H1 (cell line): Measurements from ENCODE around the gene PDK1. TPM values are rescaled to one million over a fixed set of nuclear protein-coding genes. Genes with fewer than 3 reads are reported as not detected.

Experiments used
- CTCF ChIA-PET: fragments of 300-600 bp; sonication (Branson Sonifier 250); formaldehyde crosslinking; loops from one replicate; lab custom pipeline; 2021; ENCODE audit not compliant: partially characterized antibody; lab: Charles Lee
- POLR2A ChIA-PET: fragments of 300-600 bp; sonication (Branson Sonifier 250); formaldehyde crosslinking; loops from one replicate; lab custom pipeline; 2021; ENCODE audit warnings: inconsistent platforms; ENCODE audit not compliant: partially characterized antibody; lab: Charles Lee
- DNase-seq, 2 experiments: peaks; one replicate each; pipeline versions ENCODE4 v3.0.0 to v3.0.0-alpha.2; 2010 to 2022; ENCODE audit warnings: low spot score in 2 of 2, low read depth in 1 of 2, mixed read lengths in 1 of 2
- FAIRE-seq: peaks from 2 replicates; lab custom pipeline; 2011; peaks lifted over from hg19 to GRCh38; lab: Jason Lieb, UNC
- H2AFZ ChIP-seq: 2 replicates; pipeline ENCODE4 v1.8.1; 2012; ENCODE audit warnings: low read length, inconsistent platforms
- H2AK5ac ChIP-seq: 2 replicates; pipeline ENCODE4 v1.6.1; 2013; ENCODE audit warnings: low read depth, low read length
- H2BK120ac ChIP-seq: replicated peaks from 2 replicates; pipeline ENCODE3; 2013; ENCODE audit warnings: low read depth, low read length, inconsistent platforms
- H2BK12ac ChIP-seq: 2 replicates; pipeline ENCODE4 v1.6.1; 2013; ENCODE audit warnings: low read depth, low read length
- H2BK15ac ChIP-seq: 2 replicates; pipeline ENCODE4 v1.6.1; 2013; ENCODE audit warnings: low read length
- H2BK20ac ChIP-seq: 2 replicates; pipeline ENCODE4 v1.6.1; 2013; ENCODE audit warnings: low read length
- H2BK5ac ChIP-seq: 2 replicates; pipeline ENCODE4 v1.6.1; 2013; ENCODE audit warnings: low read depth, low read length
- H3K14ac ChIP-seq: 2 replicates; pipeline ENCODE4 v1.6.1; 2013; ENCODE audit warnings: inconsistent platforms; ENCODE audit not compliant: insufficient read length
- H3K18ac ChIP-seq: 2 replicates; pipeline ENCODE4 v1.6.1; 2013; ENCODE audit warnings: low read length; ENCODE audit errors: extremely low read depth
- H3K23ac ChIP-seq: 2 replicates; pipeline ENCODE4 v1.6.1; 2013; ENCODE audit warnings: inconsistent platforms; ENCODE audit not compliant: insufficient read length
- H3K23me2 ChIP-seq: 2 replicates; pipeline ENCODE4 v1.6.1; 2013; ENCODE audit warnings: low read depth, low read length
- H3K27ac ChIP-seq: 2 replicates; pipeline ENCODE4 v1.6.1; 2011; ENCODE audit warnings: low read depth, low read length, inconsistent platforms
- H3K27me3 ChIP-seq, 4 experiments: replicated peaks in 1 of 4; 1 replicate in 1 of 4; 2 replicates in 3 of 4; pipeline versions ENCODE4 v1.6.1 to v1.8.1; 2011 to 2013; ENCODE audit warnings: low read length in 3 of 4, mild to moderate bottlenecking in 3 of 4, inconsistent platforms in 2 of 4, mixed read lengths in 2 of 4, moderate library complexity in 1 of 4; ENCODE audit not compliant: control insufficient read depth in 3 of 4, insufficient read depth in 3 of 4; ENCODE audit errors: extremely low read depth in 1 of 4
- H3K36me3 ChIP-seq, 4 experiments: 2 replicates each; pipeline versions ENCODE4 v1.6.1 to v1.8.1; 2011 to 2013; ENCODE audit warnings: mild to moderate bottlenecking in 4 of 4, low read length in 3 of 4, moderate library complexity in 2 of 4, control low read depth in 1 of 4, inconsistent platforms in 1 of 4; ENCODE audit not compliant: insufficient read depth in 4 of 4, control insufficient read depth in 2 of 4
- H3K4ac ChIP-seq: replicated peaks from 2 replicates; pipeline ENCODE3; 2013; ENCODE audit warnings: low read length, low read depth, mixed read lengths, inconsistent platforms; ENCODE audit not compliant: insufficient read length
- H3K4me1 ChIP-seq, 4 experiments: replicated peaks in 1 of 4; 1 replicate in 1 of 4; 2 replicates in 3 of 4; pipeline versions ENCODE4 v1.6.1 to v1.8.1; 2011 to 2013; ENCODE audit warnings: low read length in 3 of 4, inconsistent platforms in 2 of 4, mixed read lengths in 1 of 4; ENCODE audit not compliant: insufficient read depth in 4 of 4, control insufficient read depth in 3 of 4
- H3K4me2 ChIP-seq, 2 experiments: 2 replicates each; pipeline versions ENCODE4 v1.6.1 to v1.8.1; 2011 to 2013; ENCODE audit warnings: low read depth in 2 of 2, low read length in 2 of 2, control low read depth in 1 of 2, inconsistent platforms in 1 of 2, mild to moderate bottlenecking in 1 of 2; ENCODE audit not compliant: insufficient read depth in 1 of 2
- H3K4me3 ChIP-seq, 4 experiments: fragments of 200-600, 300-600 bp in 1 of 4; sonication (generic), shearing (Covaris generic), sonication (Bioruptor Twin) in 1 of 4; 2 replicates each; pipeline versions ENCODE4 v1.5.1 to v1.8.1; 2011 to 2016; ENCODE audit warnings: low read length in 4 of 4, low read depth in 3 of 4, control low read depth in 2 of 4, inconsistent platforms in 2 of 4, mild to moderate bottlenecking in 2 of 4, mixed read lengths in 1 of 4, moderate library complexity in 1 of 4; ENCODE audit not compliant: insufficient read depth in 2 of 4; ENCODE audit errors: extremely low read depth in 1 of 4
- H3K56ac ChIP-seq: replicated peaks from 2 replicates; pipeline ENCODE3; 2013; ENCODE audit warnings: low read depth, mild to moderate bottlenecking, mixed read lengths, low read length, inconsistent platforms; ENCODE audit not compliant: insufficient read length
- H3K79me1 ChIP-seq: 2 replicates; pipeline ENCODE4 v1.6.1; 2013; ENCODE audit warnings: low read depth, low read length, control low read depth
- H3K79me2 ChIP-seq, 2 experiments: 2 replicates each; pipeline versions ENCODE4 v1.6.1 to v1.8.1; 2012 to 2013; ENCODE audit warnings: low read length in 2 of 2, mild to moderate bottlenecking in 2 of 2, inconsistent platforms in 1 of 2; ENCODE audit not compliant: insufficient read depth in 2 of 2, control insufficient read depth in 1 of 2
- H3K9ac ChIP-seq, 4 experiments: replicated peaks in 1 of 4; 1 replicate in 1 of 4; 2 replicates in 3 of 4; pipeline versions ENCODE4 v1.6.1 to v1.8.1; 2011 to 2013; ENCODE audit warnings: low read depth in 3 of 4, low read length in 3 of 4, control low read depth in 2 of 4, mild to moderate bottlenecking in 2 of 4, moderate library complexity in 2 of 4, inconsistent platforms in 1 of 4; ENCODE audit errors: extremely low read depth in 1 of 4
- H3K9me3 ChIP-seq, 2 experiments: 2 replicates each; pipeline versions ENCODE4 v1.6.1 to v1.8.1; 2012 to 2013; ENCODE audit warnings: mild to moderate bottlenecking in 2 of 2, moderate library complexity in 2 of 2, control low read depth in 1 of 2, inconsistent platforms in 1 of 2, low read depth in 1 of 2, low read length in 1 of 2, mixed read lengths in 1 of 2; ENCODE audit not compliant: insufficient read depth in 2 of 2
- H4K20me1 ChIP-seq, 2 experiments: replicated peaks in 1 of 2; 2 replicates each; pipeline versions ENCODE3 to v1.8.1; 2011 to 2013; ENCODE audit warnings: inconsistent platforms in 2 of 2, low read length in 2 of 2, mild to moderate bottlenecking in 1 of 2; ENCODE audit not compliant: insufficient read depth in 2 of 2, control insufficient read depth in 1 of 2
- H4K5ac ChIP-seq: 2 replicates; pipeline ENCODE4 v1.6.1; 2013; ENCODE audit warnings: low read length, low read depth, mixed read lengths, inconsistent platforms; ENCODE audit not compliant: insufficient read length
- H4K8ac ChIP-seq: 2 replicates; pipeline ENCODE4 v1.8.0; 2013; ENCODE audit warnings: mild to moderate bottlenecking, moderate library complexity, low read length, inconsistent platforms; ENCODE audit not compliant: insufficient read depth; ENCODE audit errors: extremely low read depth
- H4K91ac ChIP-seq: replicated peaks from 2 replicates; pipeline ENCODE3; 2013; ENCODE audit warnings: low read length, mixed read lengths, inconsistent platforms; ENCODE audit not compliant: insufficient read length
- BACH1 ChIP-seq: IDR thresholded peaks from 2 replicates; pipeline ENCODE4 v1.6.1; 2012; ENCODE audit warnings: low read length, improper control_type of control experiment
- CHD1 ChIP-seq: IDR thresholded peaks from 2 replicates; pipeline ENCODE4 v1.6.1; 2012; ENCODE audit warnings: low read depth, low read length, improper control_type of control experiment
- PHF8 ChIP-seq: fragments of 200-600 bp; sonication (generic); conservative IDR thresholded peaks from 2 replicates; pipeline ENCODE4 v1.7.1; 2012; ENCODE audit warnings: low read depth, mild to moderate bottlenecking, inconsistent platforms, low read length, moderate library complexity
- SP1 ChIP-seq: IDR thresholded peaks from 2 replicates; pipeline ENCODE4 v1.6.1; 2011; ENCODE audit warnings: low read depth, low read length
- WGBS, 2 experiments: shearing (Covaris generic) in 1 of 2; methylation state at CpG; one replicate each; pipeline versions ENCODE4 v1.1.6 to v1.1.7; 2013 to 2015; ENCODE audit warnings: low lambda C conversion rate in 2 of 2, mixed read lengths in 2 of 2, inconsistent platforms in 1 of 2, low coverage in 1 of 2, missing lambda C conversion rate in 1 of 2; ENCODE audit not compliant: insufficient replicate concordance in 2 of 2, insufficient coverage in 1 of 2, insufficient read length in 1 of 2; ENCODE audit errors: extremely low coverage in 1 of 2, missing lambda C conversion rate in 1 of 2; 5-methylcytosine and 5-hydroxymethylcytosine counted together
- polyA plus RNA-seq, 7 experiments: library from polyadenylated mRNA; depleted of rRNA in 3 of 7; stranded (reverse) in 5 of 7; unstranded in 2 of 7; fragments of >200 nt in 5 of 7; fragments of 200-250 nt in 2 of 7; gene quantifications; 1 replicate in 5 of 7; 2 replicates in 1 of 7; 4 replicates in 1 of 7; pipeline versions ENCODE4 v1.2.1 to v1.2.3, GENCODE V29; 2011 to 2013; ENCODE audit warnings: missing spikeins in 2 of 7, mixed read lengths in 2 of 7
- total RNA-seq: library from RNA; stranded (reverse); fragmentation: NEBNext Ultra II Directional; extraction: Animal tissue kit (Norgen Biotek cat#: 25700); gene quantifications from 2 replicates; pipeline ENCODE4 v1.2.1, GENCODE V29; 2021
- TF ChIP-seq, protein P1 (sequence below): IDR thresholded peaks from 2 replicates; pipeline ENCODE4 v1.6.1; 2011; ENCODE audit warnings: low read length, improper control_type of control experiment

The PDK1 gene
- total and polyA plus RNA-seq, 2 of the 8 experiments (the other 6 are each of a cell fraction or from before 2014, with no cell fraction given) = 18.2 to 21.9 TPM

DNA sequence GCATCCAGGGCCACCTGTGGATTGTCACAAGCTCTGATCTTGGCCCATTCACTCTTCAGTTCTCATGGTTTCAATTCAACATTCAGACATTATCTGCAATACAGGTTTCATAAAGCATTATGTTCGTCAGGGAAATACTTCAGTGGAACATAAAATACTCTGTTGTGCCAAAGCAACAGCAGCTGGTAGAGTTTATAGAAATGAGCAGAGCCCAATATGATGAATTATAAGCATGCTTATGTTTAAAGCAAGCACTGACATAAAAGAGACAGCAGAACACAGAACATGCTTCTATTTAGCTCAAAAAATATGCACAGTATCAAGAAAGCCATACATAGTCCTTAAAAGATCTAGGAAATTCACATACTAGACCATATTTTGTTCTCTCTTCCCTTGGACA is 71.3 kb downstream of the PDK1 start:
- Histone ChIP-seq H2BK12ac (no peak overlapping the region), H3K27me3 (no peaks in the 10 kb centered on the region), H3K18ac (no peak overlapping the region), H3K79me2 (no peaks in the 10 kb centered on the region), H3K9me3 (peaks cover 11 to 17% of the 10 kb centered on the region in 2 experiments), H4K5ac (no peak overlapping the region), H3K79me1 (no peaks in the 10 kb centered on the region), H3K9ac (no peak overlapping the region), H2BK5ac (no peak overlapping the region), H2BK15ac (no peak overlapping the region), H3K4me3 (no peak overlapping the region), H3K4me2 (no peak overlapping the region), H3K23ac (no peak overlapping the region), H3K4me1 (no peaks in the 10 kb centered on the region), H3K14ac (no peak overlapping the region), H3K56ac (no peak overlapping the region), H3K27ac (no peak overlapping the region), H4K20me1 (no peaks in the 10 kb centered on the region), H4K91ac (no peak overlapping the region), H2BK120ac (no peak overlapping the region), H3K23me2 (no peaks in the 10 kb centered on the region), H4K8ac (no peak overlapping the region), H3K36me3 (peaks cover 0 to 4% (median 0%) of the 10 kb centered on the region in 4 experiments; a peak in 2 of 8 replicates), H2AFZ (no peak overlapping the region), H2AK5ac (no peak overlapping the region), H2BK20ac (no peak overlapping the region), H3K4ac (no peak overlapping the region)
- TF ChIP-seq CHD1 (no peak), SP1 (no peak), PHF8 (no peak), BACH1 (no peak)
- TF ChIP-seq, protein P1, sequence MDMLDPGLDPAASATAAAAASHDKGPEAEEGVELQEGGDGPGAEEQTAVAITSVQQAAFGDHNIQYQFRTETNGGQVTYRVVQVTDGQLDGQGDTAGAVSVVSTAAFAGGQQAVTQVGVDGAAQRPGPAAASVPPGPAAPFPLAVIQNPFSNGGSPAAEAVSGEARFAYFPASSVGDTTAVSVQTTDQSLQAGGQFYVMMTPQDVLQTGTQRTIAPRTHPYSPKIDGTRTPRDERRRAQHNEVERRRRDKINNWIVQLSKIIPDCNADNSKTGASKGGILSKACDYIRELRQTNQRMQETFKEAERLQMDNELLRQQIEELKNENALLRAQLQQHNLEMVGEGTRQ = no peak
- CTCF ChIA-PET = interaction anchor here (0.9 to 1.4 kb wide), 4 partner anchors 9 to 47 kb away, joined by 3 to 6 read pairs (median 3); no protein-coding TSS in a partner anchor
- DNase-seq (no peak), FAIRE-seq (no peak)
- 96% methylated on average over 1 of the region's 1 CpG; no CpG with 5 or more reads in 1 of the 2 experiments for WGBS, 2 experiments
- POLR2A ChIA-PET = no interaction called here
